ENCODE data around the gene RPL36.

RPL36 gene

GRCh38 chr19:5690125-5690954 is at the start of gene RPL36:
Gene RPL36, plus strand, starts transcription at chr19:5690295. Its CDS starts 213 bp downstream, at chr19:5690508.
- Histone ChIP-seq H3K9ac (ENCODE audit: insufficient read length) (peak within 1 kb of the TSS; percentile 100), H3K27ac (peak within 1 kb of the TSS; percentile 97), H3K4me3 (peak within 1 kb of the TSS; percentile 100), H3K9me3 (ENCODE audit: low read depth, low read length) (no peaks in the 10 kb centered on the region), H3K36me3 (ENCODE audit: insufficient read depth, low read length) (peaks cover 47% of the 10 kb centered on the region)
- peak; percentile 81 for DNase-seq (ENCODE audit: low read depth, low spot score)
- TF ChIP-seq POLR2AphosphoS5 (IDR thresholded peaks at IDR 0.05; ENCODE audit: borderline replicate concordance, low read depth, low read length), result peak; percentile 99
- TF ChIP-seq FOXP2 (optimal IDR thresholded peaks at IDR 0.05; ENCODE audit: control extremely low read depth, extremely low read length, insufficient read depth), result peak; percentile 76
- no peak for TF ChIP-seq EZH2 (IDR thresholded peaks at IDR 0.05)

DNA sequence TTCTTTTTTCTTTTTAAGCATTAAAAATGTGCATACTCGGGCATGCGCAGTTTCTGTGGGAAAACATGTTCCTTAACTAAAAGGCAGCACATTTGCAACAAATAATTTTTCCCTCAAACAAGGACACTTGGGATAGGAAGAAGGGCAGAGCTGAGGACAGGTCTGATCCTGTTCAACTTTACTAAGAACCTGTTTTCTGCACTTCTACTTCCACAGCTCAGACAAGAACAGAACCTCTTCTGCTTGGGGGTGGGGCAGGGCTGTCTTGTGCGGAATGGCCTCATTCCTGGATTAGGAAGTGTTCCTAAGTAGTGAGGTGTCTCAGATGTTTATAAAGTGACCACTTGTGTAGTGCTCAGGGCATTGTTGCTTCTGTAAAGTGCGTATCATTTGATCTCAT is 48.9 kb upstream of the RPL36 start:
- Histone ChIP-seq H3K27ac (no peak overlapping the region), H3K36me3 (ENCODE audit: insufficient read depth, low read length) (peaks cover 71% of the 10 kb centered on the region), H3K4me3 (no peak overlapping the region)

DNA sequence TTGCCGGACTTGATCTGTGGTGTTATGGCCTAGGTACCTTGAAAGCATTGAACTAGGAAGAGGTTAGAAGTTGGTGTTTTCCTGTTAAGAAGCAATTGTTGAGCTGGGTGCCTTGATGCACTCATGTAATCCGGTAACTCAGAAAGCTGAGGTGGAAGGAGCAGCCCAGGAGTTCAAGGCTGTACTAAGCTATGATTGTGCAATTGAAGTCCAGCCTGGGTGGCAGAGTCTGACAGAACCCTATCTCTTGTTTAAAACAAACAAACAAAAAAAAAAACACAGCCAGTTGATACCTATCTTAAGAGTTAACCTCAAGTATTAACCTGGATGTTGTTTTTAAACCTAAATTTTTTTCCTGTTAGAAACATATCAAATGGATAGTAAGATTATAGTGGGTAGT is 47.9 kb upstream of the RPL36 start:
- TF ChIP-seq POLR2AphosphoS5 (IDR thresholded peaks at IDR 0.05; ENCODE audit: borderline replicate concordance, low read depth, low read length) (no peak), FOXP2 (optimal IDR thresholded peaks at IDR 0.05; ENCODE audit: control extremely low read depth, extremely low read length, insufficient read depth) (no peak), EZH2 (IDR thresholded peaks at IDR 0.05) (no peak)
- Histone ChIP-seq H3K36me3 (ENCODE audit: insufficient read depth, low read length) (peaks cover 77% of the 10 kb centered on the region), H3K27ac (no peak overlapping the region), H3K9me3 (ENCODE audit: low read depth, low read length) (no peaks in the 10 kb centered on the region), H3K9ac (ENCODE audit: insufficient read length) (no peak overlapping the region), H3K4me3 (no peak overlapping the region)
- DNase-seq (ENCODE audit: low read depth, low spot score), result no peak

More for the DNA sequence above, 48.9 kb upstream of the RPL36 start:
- Histone ChIP-seq H3K9ac (ENCODE audit: insufficient read length) (no peak overlapping the region), H3K9me3 (ENCODE audit: low read depth, low read length) (no peaks in the 10 kb centered on the region)
- TF ChIP-seq EZH2 (IDR thresholded peaks at IDR 0.05), result no peak
- no peak for TF ChIP-seq FOXP2 (optimal IDR thresholded peaks at IDR 0.05; ENCODE audit: control extremely low read depth, extremely low read length, insufficient read depth)
- TF ChIP-seq POLR2AphosphoS5 (IDR thresholded peaks at IDR 0.05; ENCODE audit: borderline replicate concordance, low read depth, low read length), result no peak
- DNase-seq (ENCODE audit: low read depth, low spot score), result no peak

GRCh38 chr19:5643060-5643459 is 47.0 kb upstream of the RPL36 start:
- Histone ChIP-seq H3K9me3 (ENCODE audit: low read depth, low read length) (no peaks in the 10 kb centered on the region), H3K27ac (no peak overlapping the region), H3K9ac (ENCODE audit: insufficient read length) (no peak overlapping the region), H3K36me3 (ENCODE audit: insufficient read depth, low read length) (peaks cover 77% of the 10 kb centered on the region), H3K4me3 (no peak overlapping the region)
- DNase-seq (ENCODE audit: low read depth, low spot score), result no peak
- TF ChIP-seq EZH2 (IDR thresholded peaks at IDR 0.05) (no peak), POLR2AphosphoS5 (IDR thresholded peaks at IDR 0.05; ENCODE audit: borderline replicate concordance, low read depth, low read length) (no peak), FOXP2 (optimal IDR thresholded peaks at IDR 0.05; ENCODE audit: control extremely low read depth, extremely low read length, insufficient read depth) (no peak)

DNA sequence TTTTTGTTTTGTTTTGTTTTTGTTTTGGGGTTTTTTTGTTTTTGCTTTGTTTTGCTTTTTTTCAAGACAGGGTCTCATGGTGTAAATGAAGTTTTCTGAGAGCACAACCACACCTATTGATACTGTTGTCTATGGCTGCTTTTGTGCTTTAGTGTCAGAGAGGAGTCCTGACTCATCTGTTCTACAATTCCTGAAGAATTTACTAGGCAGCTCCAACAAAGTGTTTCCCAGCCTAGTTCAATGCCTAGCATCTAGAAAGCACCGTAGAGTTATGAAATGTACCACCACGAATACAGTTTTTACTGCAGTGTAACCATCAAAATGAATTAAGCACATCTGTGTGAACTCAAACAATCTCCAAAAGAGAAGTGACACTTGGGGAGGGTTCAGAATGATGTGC is 46.1 kb upstream of the RPL36 start:
- DNase-seq (ENCODE audit: low read depth, low spot score), result no peak
- Histone ChIP-seq H3K4me3 (no peak overlapping the region), H3K36me3 (ENCODE audit: insufficient read depth, low read length) (peaks cover 80% of the 10 kb centered on the region), H3K9me3 (ENCODE audit: low read depth, low read length) (no peaks in the 10 kb centered on the region), H3K27ac (no peak overlapping the region), H3K9ac (ENCODE audit: insufficient read length) (no peak overlapping the region)
- no peak for TF ChIP-seq FOXP2 (optimal IDR thresholded peaks at IDR 0.05; ENCODE audit: control extremely low read depth, extremely low read length, insufficient read depth)
- TF ChIP-seq EZH2 (IDR thresholded peaks at IDR 0.05), result no peak
- TF ChIP-seq POLR2AphosphoS5 (IDR thresholded peaks at IDR 0.05; ENCODE audit: borderline replicate concordance, low read depth, low read length), result no peak

GRCh38 chr19:5645409-5645808 is 44.7 kb upstream of the RPL36 start:
- Histone ChIP-seq H3K9me3 (ENCODE audit: low read depth, low read length) (no peaks in the 10 kb centered on the region), H3K9ac (ENCODE audit: insufficient read length) (no peak overlapping the region), H3K4me3 (no peak overlapping the region), H3K27ac (no peak overlapping the region), H3K36me3 (ENCODE audit: insufficient read depth, low read length) (peaks cover 87% of the 10 kb centered on the region)
- DNase-seq (ENCODE audit: low read depth, low spot score), result no peak
- no peak for TF ChIP-seq POLR2AphosphoS5 (IDR thresholded peaks at IDR 0.05; ENCODE audit: borderline replicate concordance, low read depth, low read length)
- no peak for TF ChIP-seq FOXP2 (optimal IDR thresholded peaks at IDR 0.05; ENCODE audit: control extremely low read depth, extremely low read length, insufficient read depth)
- no peak for TF ChIP-seq EZH2 (IDR thresholded peaks at IDR 0.05)

GRCh38 chr19:5646703-5647102 is 43.4 kb upstream of the RPL36 start:
- no peak for DNase-seq (ENCODE audit: low read depth, low spot score)
- Histone ChIP-seq H3K4me3 (no peak overlapping the region), H3K36me3 (ENCODE audit: insufficient read depth, low read length) (peaks cover 91% of the 10 kb centered on the region), H3K9ac (ENCODE audit: insufficient read length) (no peak overlapping the region), H3K27ac (no peak overlapping the region), H3K9me3 (ENCODE audit: low read depth, low read length) (no peaks in the 10 kb centered on the region)
- TF ChIP-seq POLR2AphosphoS5 (IDR thresholded peaks at IDR 0.05; ENCODE audit: borderline replicate concordance, low read depth, low read length) (no peak), EZH2 (IDR thresholded peaks at IDR 0.05) (no peak), FOXP2 (optimal IDR thresholded peaks at IDR 0.05; ENCODE audit: control extremely low read depth, extremely low read length, insufficient read depth) (no peak)

DNA sequence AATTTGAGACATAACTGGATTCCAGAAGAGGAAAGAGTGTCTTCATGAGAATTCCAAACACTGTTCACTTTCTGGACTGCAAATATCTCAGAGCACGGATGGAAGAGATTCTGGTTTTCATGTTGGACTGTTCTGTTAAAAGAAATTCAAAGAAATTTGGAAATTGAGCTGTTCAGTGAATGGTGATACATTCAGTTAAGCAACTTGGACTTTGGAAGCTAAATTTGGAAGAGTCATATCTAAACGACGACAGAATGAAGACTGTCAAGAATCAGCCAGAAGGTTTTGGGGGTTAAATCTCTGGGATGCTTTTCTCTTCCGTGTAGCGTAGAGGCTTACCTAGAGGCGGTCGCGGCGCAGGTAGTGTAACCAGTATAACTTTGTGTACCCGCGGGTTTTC is 41.6 kb upstream of the RPL36 start:
- Histone ChIP-seq H3K36me3 (ENCODE audit: insufficient read depth, low read length) (peaks cover 91% of the 10 kb centered on the region), H3K9ac (ENCODE audit: insufficient read length) (no peak overlapping the region), H3K27ac (no peak overlapping the region), H3K4me3 (no peak overlapping the region), H3K9me3 (ENCODE audit: low read depth, low read length) (no peaks in the 10 kb centered on the region)
- TF ChIP-seq POLR2AphosphoS5 (IDR thresholded peaks at IDR 0.05; ENCODE audit: borderline replicate concordance, low read depth, low read length), result no peak
- no peak for TF ChIP-seq FOXP2 (optimal IDR thresholded peaks at IDR 0.05; ENCODE audit: control extremely low read depth, extremely low read length, insufficient read depth)
- no peak for TF ChIP-seq EZH2 (IDR thresholded peaks at IDR 0.05)
- DNase-seq (ENCODE audit: low read depth, low spot score), result no peak

Data from SK-N-MC (cell line).